GM19452 (cell line): Measurements from ENCODE around the gene FMO1.
"Not testable (repeated sequence)": the region's sequence is repeated elsewhere in the genome, so short reads cannot be mapped to it uniquely, and the experiment has no call there.

Source experiments
- ATAC-seq: cut with Tn5 transposase; IDR thresholded peaks from one replicate; pipeline ENCODE4 v1.9.1; 2021; ENCODE audit not compliant: unreplicated experiment

The FMO1 gene

DNA sequence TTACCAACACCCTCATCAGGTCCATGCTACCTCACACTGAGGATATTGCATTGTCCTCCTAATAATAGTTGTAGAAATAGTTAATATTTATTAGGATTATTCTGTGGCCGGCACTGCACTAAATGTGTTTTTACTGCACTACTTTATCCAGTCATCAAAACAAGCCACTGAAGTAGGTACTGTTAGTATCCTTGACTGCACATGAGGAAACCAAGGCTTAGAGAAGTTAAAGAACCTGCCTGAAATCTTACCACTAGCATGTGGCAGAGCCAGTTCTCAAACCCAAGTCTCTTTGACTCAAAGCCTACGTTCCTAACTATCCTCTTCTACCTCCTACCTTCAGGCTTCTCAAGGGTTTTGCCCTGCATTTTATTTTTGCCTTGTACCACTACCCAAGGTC is 30.9 kb downstream of the FMO1 start:
- ATAC-seq = no peak

DNA sequence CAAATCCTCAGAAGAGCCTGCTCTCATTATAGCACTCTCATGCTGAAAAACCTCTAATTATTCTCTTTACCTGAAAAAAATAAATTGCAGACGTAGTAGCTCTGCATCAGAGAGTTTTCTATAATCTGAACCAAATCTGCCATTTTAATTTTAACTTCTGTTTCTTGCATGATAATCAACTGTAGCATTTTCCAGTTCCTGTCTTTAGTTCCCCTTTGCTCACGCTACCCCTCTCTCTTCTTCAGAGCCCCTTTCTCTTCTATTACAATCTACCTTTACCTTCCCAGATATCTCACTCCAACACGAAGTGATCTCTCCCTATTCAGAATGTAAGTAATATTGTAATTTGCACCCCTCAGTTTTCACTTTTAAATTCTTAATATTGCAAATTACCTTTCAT is 31.4 kb downstream of the FMO1 start:
- no peak for ATAC-seq

DNA sequence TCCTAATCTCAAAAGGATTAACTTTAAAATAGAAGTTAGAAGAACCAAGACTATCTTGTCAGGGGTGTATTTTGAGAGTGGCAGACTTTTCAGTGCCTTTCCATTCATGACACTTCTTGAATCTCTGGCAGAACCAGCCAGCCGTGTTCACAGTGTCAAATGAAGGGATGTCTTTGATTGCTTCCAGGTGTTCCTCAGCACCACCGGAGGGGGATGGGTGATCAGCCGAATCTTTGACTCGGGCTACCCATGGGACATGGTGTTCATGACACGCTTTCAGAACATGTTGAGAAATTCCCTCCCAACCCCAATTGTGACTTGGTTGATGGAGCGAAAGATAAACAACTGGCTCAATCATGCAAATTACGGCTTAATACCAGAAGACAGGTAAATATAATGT is 32.3 kb downstream of the FMO1 start:
- ATAC-seq = no peak

DNA sequence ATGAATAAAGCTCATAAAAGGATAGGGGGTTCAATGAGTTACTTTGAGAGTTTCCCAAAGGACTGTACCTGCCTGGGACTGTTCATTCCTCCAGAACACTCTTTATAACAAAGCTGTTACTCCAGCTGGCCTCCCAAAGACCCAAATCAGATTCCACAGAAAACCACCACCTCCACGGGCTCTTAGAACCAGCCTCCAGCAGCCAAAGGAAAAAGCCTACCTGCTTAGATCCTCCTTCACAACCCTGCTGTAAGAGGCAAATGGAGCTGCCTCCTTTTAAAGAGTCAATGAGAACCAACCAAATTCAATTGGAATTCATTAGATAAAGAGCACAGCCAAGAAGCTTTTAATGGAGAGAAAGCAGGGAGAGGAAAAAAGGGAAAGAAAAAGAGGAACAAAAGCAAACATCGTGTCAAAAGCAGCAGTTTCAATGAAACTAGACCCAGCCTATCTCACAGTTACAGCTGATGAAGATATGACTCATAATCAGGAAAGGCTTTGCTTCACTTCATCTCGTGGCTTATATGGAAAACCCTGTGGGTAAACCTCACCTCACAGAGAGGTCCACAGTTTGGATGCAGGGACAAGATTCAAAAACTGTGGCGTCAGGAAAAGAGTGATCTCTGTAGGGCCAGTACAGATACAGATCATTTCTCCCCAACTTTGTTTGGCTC is 37.9 kb downstream of the FMO1 start:
- peak; percentile 58 for ATAC-seq

DNA sequence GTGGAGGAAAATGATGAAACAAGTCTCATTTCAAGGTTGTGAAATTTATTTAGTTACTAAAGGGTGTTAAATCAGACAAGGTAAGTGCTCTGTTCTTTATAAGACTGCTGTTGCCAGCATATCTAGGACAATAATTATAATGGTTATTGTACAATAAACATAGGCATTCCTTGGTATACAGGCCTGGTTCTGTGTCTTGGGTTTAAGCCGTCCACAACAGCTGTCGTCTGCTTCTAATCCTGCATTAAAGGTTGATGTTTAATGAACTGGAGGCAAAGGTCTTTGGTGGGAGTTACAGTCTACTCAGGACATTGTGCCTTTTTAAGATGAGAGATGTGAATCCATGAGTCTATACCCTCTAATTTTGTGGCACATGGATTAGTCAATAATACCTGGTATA is 42.3 kb downstream of the FMO1 start:
- no peak for ATAC-seq

DNA sequence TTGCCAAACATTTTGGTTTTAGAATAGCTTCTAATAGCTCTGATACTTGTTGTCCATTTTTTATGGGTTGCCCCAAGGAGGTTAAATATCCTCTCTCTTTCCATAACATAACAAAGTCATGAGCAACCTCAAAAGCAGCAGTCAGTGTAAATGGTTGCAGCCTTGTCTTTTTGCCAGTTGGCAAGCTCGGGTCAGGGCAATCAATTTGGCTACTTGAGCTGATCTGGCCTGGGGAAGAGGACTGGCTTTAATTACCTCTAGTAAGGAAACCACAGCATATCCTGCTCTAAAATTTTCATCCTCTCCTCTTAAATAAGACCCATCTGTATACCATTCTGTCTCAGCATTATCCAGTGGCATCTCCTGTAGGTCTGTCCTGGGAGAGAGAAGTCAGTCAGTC is 44.5 kb downstream of the FMO1 start:
- no peak for ATAC-seq

DNA sequence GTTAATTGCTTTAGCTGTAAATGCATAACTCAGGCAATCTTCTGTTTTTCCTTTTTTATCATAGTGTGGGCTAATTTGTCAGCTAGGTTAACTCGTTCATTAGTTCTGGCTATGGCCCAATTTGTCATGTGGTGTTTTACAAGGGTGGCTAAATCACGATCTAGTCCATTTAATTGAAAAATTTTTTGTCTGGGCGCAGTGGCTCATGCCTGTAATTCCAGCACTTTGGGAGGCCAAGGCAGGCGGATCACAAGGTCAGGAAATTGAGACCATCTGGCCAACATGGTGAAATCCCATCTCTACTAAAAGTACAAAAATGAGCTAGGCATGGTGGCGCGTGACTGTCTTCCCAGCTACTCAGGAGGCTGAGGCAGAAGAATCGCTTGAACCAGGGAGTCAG is 47.1 kb downstream of the FMO1 start:
- ATAC-seq = not testable (repeated sequence)

DNA sequence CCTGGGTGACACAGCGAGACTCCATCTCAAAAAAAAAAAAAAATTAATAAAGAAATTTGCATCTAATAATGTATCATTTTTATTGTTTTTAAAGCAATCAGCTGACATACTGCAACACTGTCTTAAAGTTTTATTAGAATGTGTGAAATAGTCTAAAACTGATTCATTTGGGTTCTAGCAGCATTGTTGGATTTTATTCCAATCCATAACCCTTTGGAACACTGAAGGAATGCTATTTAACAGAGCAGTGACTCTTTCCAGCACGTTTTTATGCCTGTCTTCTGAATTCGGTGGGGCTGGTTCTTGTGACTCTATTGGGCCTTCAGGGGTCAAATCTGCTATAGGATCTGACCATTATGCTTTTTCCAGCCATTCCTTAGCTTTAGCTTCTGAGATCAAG is 47.5 kb downstream of the FMO1 start:
- ATAC-seq = no peak

DNA sequence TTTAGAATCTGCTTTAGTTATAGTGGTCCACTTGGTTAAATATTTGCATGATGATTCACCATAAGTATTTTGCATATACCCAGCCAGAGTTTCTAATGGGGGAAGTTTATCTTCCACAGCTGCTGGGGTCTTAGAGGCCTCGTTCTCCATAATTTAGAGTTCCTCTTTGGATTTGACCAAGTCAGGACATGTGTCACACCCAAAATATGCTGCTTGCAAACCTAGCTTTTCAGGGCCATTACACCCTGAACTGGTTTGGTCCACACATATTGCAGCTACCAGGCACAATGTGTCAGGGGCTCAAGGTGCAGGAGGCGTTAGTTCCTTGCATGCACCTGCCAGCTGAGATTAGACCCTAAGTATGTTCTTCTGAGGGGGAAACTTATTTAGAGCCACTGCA is 48.6 kb downstream of the FMO1 start:
- ATAC-seq = no peak

DNA sequence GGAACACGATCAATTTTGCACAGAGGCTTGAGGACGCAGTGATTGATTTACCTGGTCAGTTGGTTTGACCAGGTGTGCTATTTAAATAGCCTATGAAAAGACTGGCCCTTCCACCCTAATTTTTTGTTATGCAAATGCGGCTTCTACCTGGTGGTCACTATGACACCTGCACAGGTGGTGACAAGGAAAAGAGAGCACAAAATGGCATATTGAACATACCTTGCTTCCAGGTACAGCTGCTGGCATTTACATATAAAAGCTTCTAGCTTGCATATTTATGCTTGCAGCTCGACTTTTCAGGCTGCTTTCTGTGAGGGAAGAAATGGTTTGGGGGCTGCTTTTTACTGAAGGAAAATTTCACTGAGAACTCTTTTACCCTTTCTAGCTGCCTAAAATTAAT is 50.4 kb downstream of the FMO1 start:
- ATAC-seq = no peak

DNA sequence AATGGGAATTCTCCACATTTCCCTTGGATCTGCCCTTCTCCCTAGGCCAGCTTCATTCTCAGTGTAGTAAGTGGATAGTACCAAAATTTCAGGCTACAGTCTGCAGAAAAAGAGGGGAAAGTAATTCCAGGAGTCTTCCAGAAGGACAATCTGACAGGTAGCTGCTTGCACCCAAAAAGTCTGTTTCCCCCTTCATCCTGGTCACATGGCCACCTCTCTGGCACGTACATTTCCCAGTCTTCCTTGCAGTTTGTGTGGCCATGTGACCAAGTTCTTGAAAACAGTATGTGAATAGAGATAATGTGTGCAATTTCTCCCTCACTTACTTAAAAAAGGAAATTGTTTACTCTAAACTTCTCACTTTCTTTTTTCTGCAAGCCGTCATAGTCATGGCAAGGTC is 51.0 kb downstream of the FMO1 start:
- ATAC-seq = no peak

DNA sequence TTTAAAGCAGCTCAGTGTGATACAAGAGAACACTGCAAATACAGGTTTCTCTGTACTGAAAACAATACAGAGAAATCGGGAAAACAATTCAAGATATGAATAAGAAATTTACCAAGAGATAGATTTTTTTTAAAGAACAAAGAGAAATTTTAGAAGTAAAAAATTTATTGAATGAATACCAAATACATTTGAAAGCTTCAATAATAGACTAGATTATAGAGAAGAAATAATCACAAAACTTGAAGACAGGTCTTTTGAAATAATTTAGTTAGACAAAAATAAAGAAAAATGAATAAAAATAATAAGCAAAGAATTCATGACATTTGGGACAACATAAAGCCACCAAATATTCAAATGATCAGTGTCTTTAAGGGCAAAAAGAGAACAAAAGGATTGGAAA is 52.1 kb downstream of the FMO1 start:
- ATAC-seq = no peak

DNA sequence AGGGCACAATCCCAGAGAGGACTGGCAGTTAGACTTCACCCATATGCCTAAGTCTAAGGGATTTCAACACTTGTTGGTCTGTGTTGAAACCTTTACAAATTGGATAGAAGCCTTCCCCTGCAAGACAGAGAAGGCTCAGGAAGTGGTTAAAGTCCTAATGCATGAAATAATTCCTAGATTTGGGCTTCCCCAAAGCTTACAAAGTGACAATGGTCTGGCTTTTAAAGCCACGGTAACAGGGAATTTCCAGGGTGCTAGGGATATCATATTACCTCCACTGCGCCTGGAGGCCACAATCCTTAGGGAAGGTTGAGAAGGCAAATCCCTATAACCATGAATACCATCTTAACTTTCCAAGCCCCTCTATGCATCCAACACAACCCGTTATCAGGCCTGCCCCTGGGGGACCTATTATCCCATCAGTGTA is 62.4 kb downstream of the FMO1 start:
- no peak for ATAC-seq

DNA sequence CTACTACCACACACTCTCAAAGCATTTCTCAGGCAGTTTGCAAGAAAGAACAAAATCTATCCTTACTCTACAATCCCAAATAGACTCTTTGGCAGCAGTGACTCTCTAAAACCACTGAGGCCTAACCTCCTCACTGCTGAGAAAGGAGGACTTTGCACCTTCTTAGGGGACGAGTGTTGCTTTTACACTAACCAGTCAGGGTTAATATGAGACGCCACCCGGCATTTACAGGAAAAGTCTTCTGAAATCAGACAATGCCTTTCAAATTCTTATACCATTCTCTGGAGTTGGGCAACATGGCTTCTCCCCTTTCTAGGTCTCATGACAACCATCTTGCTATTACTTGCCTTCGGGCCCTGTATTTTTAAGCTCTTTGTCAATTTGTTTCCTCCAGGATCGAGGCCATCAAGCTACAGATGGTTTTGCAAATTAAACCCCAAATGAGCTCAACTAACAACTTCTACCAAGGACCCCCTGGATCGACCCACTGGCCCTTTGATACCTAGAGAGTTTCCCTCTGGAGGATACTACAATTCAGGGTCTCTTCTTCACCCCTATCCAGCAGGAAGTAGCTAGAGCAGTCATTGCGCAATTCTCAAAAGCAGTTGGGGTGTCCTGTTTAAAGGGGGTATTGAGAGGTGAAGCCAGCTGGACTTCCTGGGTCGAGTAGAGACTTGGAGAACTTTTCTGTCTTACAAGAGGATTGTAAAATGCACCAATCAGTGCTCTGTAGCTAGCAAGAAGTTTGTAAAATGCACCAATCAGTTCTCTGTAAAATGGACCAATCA is 63.7 kb downstream of the FMO1 start:
- ATAC-seq = no peak

DNA sequence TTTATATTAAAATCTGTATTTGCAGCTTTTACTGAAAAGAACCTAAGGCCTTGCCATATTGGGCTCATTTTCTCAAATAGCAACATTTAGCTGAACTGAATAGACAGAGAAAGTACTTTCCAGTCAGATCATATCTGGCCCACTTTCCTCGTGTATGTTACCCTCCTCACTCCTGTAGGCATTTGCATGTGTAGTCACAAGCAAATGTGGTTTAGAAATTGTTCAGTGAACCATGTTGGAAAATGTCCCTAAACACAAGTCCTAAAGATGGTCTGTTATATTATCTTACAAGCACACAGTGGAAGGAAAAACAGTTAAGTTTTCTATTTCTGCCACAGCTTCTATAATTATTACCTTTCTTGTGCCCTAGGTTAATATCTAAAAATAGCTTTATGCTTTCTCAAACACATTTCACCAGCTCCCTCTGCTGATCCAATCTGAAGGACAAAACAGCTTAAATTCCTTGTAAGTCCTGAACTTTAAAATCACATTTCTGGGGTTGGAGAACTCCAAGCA is 65.1 kb downstream of the FMO1 start:
- ATAC-seq = peak; percentile 52

DNA sequence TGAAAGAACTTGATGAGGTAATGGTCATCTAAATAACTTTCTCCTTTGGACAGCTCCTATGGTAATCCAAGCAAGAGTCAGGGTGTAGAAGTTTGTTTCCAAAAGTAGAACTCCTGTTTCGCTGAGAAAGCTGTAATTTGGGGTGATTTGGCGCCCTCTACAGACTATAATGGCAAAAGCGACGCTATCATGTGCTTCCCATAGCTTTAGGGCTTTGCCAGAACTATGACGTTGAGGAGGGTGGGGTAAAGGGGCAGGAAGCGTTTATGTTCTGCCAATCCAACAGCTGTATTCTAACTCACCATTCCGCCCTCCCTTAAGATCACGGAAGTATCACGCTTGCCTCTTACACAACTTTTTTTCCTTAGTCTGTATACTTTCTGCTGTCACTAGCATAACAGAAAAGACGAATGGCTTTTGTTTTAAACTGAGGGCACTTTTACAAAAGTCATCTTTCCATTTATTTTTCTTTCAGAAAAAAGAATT is 65.6 kb downstream of the FMO1 start, which contains the start of gene FMO4:
FMO4 (plus strand) TSS at position 349 of the 486 bp plus-strand sequence. CDS start 5,643 bp downstream, outside the sequence.
- peak; percentile 99 for ATAC-seq

DNA sequence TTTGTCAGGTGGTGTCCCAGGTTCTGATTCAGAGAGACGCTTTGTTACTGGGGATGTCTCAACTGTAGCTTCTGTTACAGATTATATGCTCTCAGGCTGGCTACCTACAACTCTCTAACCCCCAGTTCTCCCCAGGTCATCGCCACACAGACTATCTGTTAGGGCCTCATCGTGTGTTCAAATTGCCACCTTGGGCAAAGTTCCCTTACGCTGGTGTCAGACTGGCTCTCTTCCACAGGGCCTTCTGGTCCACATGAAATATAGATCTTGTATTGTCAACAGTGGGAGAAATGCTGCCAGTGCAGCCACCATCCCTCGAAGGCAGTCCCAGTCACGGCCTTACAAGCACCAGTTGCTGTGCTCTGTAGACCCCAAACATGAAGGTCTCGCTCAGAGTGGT is 81.0 kb downstream of the FMO1 start:
- ATAC-seq = no peak

DNA sequence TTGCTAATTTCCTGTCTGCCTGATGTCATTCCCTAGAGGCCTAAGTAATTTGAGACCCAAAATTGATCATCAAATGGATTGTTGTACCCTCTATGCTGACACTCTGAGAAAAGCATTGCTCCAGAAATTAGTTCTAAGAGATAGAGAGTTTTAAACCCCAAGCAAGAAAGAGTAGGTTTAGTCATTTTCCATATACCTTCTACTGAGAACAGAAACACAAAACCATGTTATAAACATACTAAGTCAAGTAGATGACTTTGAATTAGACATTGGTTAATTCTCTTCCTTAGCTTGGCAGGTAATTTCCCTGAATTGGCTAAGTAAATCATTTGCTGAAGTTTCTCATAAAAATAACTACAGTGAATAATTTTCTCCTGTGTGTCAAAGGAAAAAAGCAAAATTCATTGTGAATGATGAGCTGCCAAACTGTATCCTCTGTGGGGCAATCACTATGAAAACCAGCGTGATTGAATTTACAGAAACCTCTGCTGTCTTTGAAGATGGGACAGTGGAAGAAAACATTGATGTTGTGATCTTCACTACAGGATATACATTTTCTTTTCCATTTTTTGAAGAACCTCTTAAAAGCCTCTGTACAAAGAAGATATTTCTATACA is 85.8 kb downstream of the FMO1 start:
- ATAC-seq = no peak
